HG02571 (cell line): ENCODE data around the gene R3HDM4.
"Not testable (repeated sequence)": the region's sequence is repeated elsewhere in the genome, so short reads cannot be mapped to it uniquely, and the experiment has no call there.

Experiments
- ATAC-seq: cut with Tn5 transposase; IDR thresholded peaks from one replicate; pipeline ENCODE4 v1.9.1; 2021; ENCODE audit warnings: mild to moderate bottlenecking, moderate library complexity; ENCODE audit not compliant: unreplicated experiment

R3HDM4 gene

DNA sequence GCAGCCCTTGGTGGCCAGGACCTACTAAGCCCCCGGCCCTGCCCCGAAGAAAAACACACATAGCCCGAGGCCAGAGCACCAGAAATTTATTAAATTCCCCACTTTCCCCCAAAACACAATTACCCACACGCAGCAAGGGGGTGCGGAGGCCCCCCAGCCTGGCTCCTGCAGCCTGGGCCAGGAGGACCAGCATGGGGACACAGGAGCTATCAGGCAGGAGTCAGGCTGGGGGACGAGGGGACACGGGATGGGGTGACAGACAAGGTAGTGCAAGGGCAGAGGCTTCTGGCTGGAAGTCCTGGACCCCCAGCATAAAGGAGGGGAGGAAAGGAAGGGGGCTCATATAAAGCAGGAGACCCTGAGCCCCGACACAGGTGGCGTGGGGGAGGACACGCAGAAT lies 16.6 kb downstream of the R3HDM4 start:
- ATAC-seq = no peak

GRCh38 chr19:892894-893689 lies 19.9 kb downstream of the R3HDM4 start, which contains the start of the genes MED16 and RNU6-9:
Gene MED16, minus strand, starts transcription at chr19:893187. Its CDS starts 2,056 bp downstream, at chr19:891131.
Gene RNU6-9, plus strand, starts transcription at chr19:893484.
- peak; percentile 78 for ATAC-seq

- ATAC-seq = no peak
Observed at GRCh38 chr19:892243-892893, 20.7 kb downstream of the R3HDM4 start.

GRCh38 chr19:891421-892200 lies 21.4 kb downstream of the R3HDM4 start:
- ATAC-seq = not testable (repeated sequence)

- no peak for ATAC-seq
Observed at GRCh38 chr19:890831-891230, 22.2 kb downstream of the R3HDM4 start.

DNA sequence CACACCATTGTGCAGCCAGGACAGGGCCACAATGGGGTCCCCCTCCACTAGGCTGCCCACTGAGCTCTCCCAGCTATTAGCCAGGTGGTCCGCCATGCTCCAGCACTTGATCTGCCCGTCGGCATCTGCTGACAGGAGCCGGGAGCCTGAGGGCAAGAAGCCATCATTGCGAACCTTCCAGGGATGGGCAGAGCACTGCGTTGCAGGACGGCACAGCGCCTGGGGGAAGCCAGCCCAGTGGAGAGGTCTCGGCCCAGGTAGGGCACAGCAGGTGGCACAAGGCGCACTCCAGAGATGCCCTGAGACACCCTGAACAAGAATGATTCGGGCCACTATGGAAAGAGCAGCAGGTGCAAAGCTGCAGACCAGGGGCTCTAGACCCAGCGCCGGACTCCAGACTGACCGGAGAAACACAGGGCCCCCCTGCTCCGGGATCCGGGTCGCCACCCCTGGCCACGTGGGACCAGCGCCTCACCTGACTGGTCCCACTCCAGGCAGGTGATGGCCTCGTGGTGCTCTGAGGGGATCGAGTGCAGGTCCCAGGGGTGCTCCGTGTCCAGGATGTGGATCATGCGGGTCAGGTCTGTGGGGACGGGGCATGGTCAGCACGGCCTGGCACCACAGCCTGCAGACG lies 23.2 kb downstream of the R3HDM4 start:
- no peak for ATAC-seq

GRCh38 chr19:888581-889385 lies 24.2 kb downstream of the R3HDM4 start:
- ATAC-seq = no peak

DNA sequence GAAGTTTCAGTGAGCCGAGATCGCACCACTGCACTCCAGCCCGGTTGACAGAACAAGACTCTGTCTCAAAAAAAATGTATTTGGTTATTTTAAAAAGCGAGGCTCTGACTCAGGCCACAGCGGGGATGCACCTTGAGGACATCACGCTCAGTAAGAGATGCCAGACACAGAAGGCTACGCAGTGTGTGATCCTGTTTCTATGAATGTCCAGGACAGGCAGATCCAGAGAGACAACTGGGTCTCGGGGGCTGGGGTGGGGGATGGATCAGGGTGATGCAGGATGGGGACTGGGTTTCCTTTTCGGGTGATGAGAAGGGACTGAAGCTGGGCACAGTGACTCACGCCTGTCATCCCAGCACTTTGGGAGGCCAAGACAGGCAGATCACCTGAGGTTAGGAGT lies 25.4 kb downstream of the R3HDM4 start:
- ATAC-seq = no peak

- no peak for ATAC-seq
Observed at GRCh38 chr19:887072-887471, 25.9 kb downstream of the R3HDM4 start.

DNA sequence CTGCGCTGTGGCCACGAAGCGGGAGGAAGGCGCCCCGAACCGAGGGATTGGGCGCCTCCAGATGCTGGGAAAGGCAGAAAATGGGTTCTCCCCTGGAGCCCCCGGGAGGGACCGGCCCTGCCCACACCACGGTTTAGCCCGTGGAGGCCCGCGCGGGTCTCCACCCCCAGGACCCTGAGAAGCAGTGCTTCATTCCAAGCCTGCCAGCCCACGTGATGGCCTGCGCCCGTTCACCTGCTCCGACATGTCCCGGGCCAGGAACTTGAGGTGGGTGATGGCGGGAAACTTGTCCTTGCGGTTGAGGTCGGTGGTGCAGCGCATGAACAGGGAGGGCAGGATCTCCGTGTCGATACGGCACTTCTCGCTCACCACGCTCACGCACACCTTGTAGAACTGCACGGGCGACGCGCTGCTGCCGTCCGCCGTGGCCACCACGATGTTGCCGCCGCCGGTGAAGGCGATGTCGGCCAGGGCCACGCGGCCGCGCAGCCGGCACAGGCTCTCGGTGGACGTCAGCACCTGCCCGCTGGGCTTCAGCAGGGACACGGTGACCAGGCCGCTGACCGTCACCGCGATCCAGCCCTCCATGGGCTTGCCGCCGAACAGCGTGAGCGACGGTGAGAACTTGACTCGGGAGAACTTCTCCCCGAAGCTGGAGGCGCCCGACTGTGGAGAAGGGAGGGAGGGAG lies 27.3 kb downstream of the R3HDM4 start:
- no peak for ATAC-seq

DNA sequence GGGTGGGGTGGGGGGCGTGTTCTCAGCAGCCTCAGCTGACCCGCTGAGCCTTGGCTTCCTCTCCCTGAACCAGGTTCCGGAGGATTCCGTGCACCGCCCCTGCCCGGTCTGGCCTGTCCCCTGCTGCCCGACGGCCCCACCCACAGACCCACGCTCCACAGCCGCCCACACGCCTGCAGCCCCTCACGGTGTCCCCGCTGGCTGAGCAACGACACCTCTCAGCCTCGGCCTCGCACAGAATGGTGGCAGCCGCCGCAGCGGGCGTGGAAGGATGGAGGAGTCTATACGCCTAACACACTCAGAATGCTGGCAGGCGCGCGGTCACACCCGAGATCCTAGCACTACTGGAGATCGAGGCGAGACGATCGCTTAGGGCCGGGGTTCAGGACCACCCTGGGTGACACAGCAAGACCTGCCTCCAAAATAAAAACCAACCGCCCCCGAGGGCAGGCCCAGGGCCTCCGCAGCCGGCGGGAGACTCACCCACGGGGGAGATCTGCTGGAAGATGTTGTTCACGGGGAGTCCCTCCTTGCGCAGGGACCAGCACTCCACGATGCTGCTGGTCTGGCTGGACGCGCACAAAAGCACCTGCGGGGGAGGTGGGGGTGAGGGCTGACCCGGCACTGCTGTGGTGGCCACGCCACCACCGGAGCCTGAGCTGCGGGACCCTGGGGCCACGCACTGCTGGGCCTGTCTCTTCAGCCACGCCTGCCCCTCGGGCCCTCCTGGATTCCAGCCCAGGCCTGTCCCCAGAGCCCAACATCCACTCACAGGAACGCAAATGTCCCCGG lies 28.4 kb downstream of the R3HDM4 start:
- ATAC-seq = no peak

DNA sequence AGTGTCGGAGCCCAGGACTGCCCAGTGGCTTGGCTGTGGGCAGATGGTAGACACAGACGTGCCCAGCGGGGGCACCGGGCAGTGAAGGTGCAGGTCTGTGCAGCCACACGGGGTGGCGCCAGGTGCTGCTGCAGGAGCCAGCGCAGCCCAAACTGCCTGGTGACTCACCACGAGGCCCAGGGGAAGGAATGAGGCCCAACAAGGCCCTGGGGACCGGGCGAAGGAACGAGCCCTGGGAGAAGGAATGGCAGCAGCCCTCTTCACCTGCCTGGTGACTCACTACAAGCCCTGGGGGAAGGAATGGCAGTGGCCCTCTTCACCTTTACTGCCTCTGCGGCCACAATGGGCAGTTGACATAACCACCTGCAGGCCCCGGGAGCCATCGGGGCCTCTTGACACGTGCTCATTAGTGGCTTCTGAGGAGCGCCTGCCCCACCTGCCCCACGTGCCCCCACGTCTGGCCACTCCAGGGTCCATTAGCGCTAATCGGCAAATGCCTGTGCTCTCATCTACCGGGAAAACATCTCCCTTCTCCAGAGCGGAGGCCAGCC lies 29.3 kb downstream of the R3HDM4 start:
- ATAC-seq = no peak

DNA sequence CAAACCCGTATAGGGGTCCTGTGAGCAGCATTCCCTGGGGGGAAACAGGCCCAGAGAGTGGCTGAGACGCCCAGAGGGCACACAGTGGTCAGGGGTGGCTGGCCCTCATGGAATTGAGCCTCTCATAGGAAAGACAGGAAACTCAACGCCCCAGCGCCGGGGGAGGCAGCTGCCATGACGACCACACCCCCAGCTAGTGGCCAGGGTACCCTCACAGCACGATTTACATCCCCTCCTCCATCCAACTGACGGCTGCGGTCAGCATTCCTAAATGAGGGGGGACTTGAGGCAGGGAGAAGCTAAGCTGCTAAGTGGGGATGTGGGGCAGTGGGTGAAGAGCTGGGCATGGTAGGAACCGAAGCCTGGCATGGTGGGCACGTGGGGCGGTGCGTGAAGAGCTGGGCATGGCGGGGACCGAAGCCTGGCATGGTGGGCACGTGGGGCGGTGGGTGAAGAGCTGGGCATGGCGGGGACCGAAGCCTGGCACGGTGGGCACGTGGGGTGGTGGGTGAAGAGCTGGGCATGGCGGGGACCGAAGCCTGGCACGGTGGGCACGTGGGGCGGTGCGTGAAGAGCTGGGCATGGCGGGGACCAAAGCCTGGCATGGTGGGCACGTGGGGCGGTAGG lies 30.0 kb downstream of the R3HDM4 start:
- no peak for ATAC-seq

DNA sequence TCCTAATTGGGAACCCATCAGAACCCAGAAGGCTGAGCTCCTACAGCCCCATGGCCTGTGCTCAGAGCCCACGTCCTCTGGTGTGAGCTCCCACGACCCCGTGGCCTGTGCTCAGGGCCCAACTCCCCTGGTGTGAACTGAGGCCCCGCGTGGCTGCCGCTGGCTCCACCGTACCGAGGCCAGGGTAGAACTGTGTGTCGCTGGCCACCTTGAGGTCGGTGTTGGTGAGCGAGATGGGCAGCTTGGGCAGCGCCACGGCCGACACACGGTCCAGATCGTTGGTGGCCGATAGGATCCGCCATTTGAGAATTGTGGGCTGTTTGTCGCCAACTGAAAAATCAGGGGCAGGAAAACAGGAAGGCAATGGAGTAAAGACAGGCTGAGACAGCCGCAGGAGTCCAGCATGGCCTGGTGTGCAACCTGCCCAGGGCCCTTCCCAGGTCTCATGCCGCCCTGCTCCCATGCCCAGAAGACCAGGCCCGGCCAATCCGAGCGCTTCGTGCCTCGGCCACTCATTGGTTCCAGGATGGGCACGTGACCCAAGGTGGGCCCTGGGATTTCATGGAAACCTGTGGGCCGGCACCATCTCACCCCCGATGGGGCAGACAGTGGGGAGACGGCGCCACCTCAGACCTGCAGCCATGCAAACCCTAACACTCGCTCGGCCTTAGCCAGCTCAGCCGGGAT lies 31.5 kb downstream of the R3HDM4 start:
- no peak for ATAC-seq

GRCh38 chr19:879711-880438 lies 33.1 kb downstream of the R3HDM4 start:
- no peak for ATAC-seq

GRCh38 chr19:878751-879561 lies 34.1 kb downstream of the R3HDM4 start:
- not testable (repeated sequence) for ATAC-seq
